Adrenal gland (tissue), 5 donors: ENCODE measurements around the gene SMG6.

ENCODE experiments used
- CTCF ChIP-seq, 6 experiments: fragments of 450-650 bp in 4 of 6; fragments of 200-600 bp in 2 of 6; sonication (generic) in 1 of 6; IDR thresholded peaks; 1 replicate in 5 of 6; 2 replicates in 1 of 6; pipeline versions ENCODE4 v1.5.1 to v1.8.0; 2016 to 2021; ENCODE audit warnings: antibody characterized with exemption in 6 of 6, mild to moderate bottlenecking in 2 of 6, moderate library complexity in 1 of 6
- POLR2A ChIP-seq, 2 donors: fragments of 450-650 bp; IDR thresholded peaks; one replicate each; pipeline ENCODE4 v1.6.1; 2017; ENCODE audit warnings: antibody characterized with exemption in 2 of 2, mild to moderate bottlenecking in 2 of 2, moderate library complexity in 1 of 2
- donor health status: DM: no; HTN: no; CAD: no.

- TF ChIP-seq CTCF (IDR thresholded peaks at IDR 0.05) = no peak
- peak in 1 of 2 donors; percentile 57 for TF ChIP-seq POLR2A (IDR thresholded peaks at IDR 0.05)
Observed at GRCh38 chr17:2347805-2348685, 44.5 kb upstream of the SMG6 start.
